GM12878 (cell line): ENCODE results near the gene MYOM1. TPM values are rescaled to one million over a fixed set of nuclear protein-coding genes. Genes with fewer than 3 reads are reported as not detected.

ENCODE experiments used
- ATAC-seq: fragments of 200-7000 bp; cut with Tn5 transposase; 3 replicates; pipeline ENCODE4 v1.9.1; 2020; ENCODE audit warnings: mild to moderate bottlenecking, moderate library complexity
- BruUV-seq: library from RNA; stranded (reverse); fragments of 400-500 nt; replicated peaks from 2 replicates; lab custom pipeline; 2021; lab: Mats Ljungman, UMichigan
- CTCF ChIA-PET: fragments of 300-600 bp; sonication (Branson Sonifier 250); formaldehyde crosslinking; extraction: SDS; loops from one replicate; lab custom pipeline; 2021; ENCODE audit warnings: inconsistent platforms; lab: Yijun Ruan, JAX
- POLR2A ChIA-PET: fragments of 350-600 bp; formaldehyde crosslinking; extraction: SDS; loops from one replicate; lab custom pipeline; 2021; ENCODE audit warnings: inconsistent platforms; lab: Charles Lee
- RAD21 ChIA-PET: fragments of 300-600 bp; sonication (Branson Sonifier 250); formaldehyde crosslinking; loops from one replicate; lab custom pipeline; 2023; ENCODE audit warnings: antibody characterized with exemption; ENCODE audit not compliant: unreplicated experiment; lab: Charles Lee
- SMC1A ChIA-PET: fragments of 300-600 bp; sonication (Branson Sonifier 250); formaldehyde crosslinking; loops from one replicate; lab custom pipeline; 2023; ENCODE audit not compliant: unreplicated experiment, uncharacterized antibody; lab: Charles Lee
- DNase-seq: peaks from one replicate; pipeline ENCODE4 v3.0.0-alpha.2; 2011; ENCODE audit warnings: low read depth, low spot score
- FAIRE-seq: peaks from 3 replicates; lab custom pipeline; 2011; peaks lifted over from hg19 to GRCh38; lab: Jason Lieb, UNC
- H2AFZ ChIP-seq: 2 replicates; pipeline ENCODE4 v1.6.0; 2011; ENCODE audit warnings: low read depth, low read length, control low read depth; ENCODE audit not compliant: control insufficient read depth
- H3K27ac ChIP-seq: 2 replicates; pipeline ENCODE4 v1.5.1; 2011; ENCODE audit warnings: control low read depth; ENCODE audit not compliant: control insufficient read depth, insufficient read depth
- H3K27me3 ChIP-seq, 2 experiments: replicated peaks in 1 of 2; 2 replicates each; pipeline versions ENCODE4 v1.6.0 to v1.6.1; 2011; ENCODE audit warnings: low read length in 1 of 2; ENCODE audit not compliant: control insufficient read depth in 2 of 2, insufficient read depth in 2 of 2
- H3K36me3 ChIP-seq, 2 experiments: 2 replicates each; pipeline ENCODE4 v1.5.1; 2011; ENCODE audit warnings: low read length in 1 of 2; ENCODE audit not compliant: control insufficient read depth in 2 of 2, insufficient read depth in 2 of 2
- H3K4me1 ChIP-seq: 2 replicates; pipeline ENCODE4 v1.6.1; 2011; ENCODE audit warnings: mild to moderate bottlenecking, low read length, moderate library complexity, mixed read lengths; ENCODE audit not compliant: control insufficient read depth, insufficient read depth
- H3K4me2 ChIP-seq: 2 replicates; pipeline ENCODE4 v1.6.0; 2011; ENCODE audit warnings: control low read depth; ENCODE audit not compliant: control insufficient read depth, insufficient read depth
- H3K4me3 ChIP-seq: fragments of 200-600 bp; sonication (generic); 2 replicates; pipeline ENCODE4 v1.5.1; 2016
- H3K79me2 ChIP-seq: 2 replicates; pipeline ENCODE4 v1.6.0; 2011; ENCODE audit warnings: low read length; ENCODE audit not compliant: control insufficient read depth, insufficient read depth
- H3K9ac ChIP-seq: 2 replicates; pipeline ENCODE4 v1.8.0; 2011; ENCODE audit warnings: low read length, control low read depth, mixed read lengths; ENCODE audit not compliant: control insufficient read depth, insufficient read depth
- H3K9me3 ChIP-seq: replicated peaks from 3 replicates; pipeline ENCODE4 v1.5.1; 2011; ENCODE audit warnings: mild to moderate bottlenecking, low read length; ENCODE audit not compliant: control insufficient read depth, insufficient read depth
- H4K20me1 ChIP-seq: 2 replicates; pipeline ENCODE4 v1.6.0; 2011; ENCODE audit not compliant: control insufficient read depth, insufficient read depth
- ATF7 ChIP-seq: fragments of 450-650 bp; IDR thresholded peaks from 2 replicates; pipeline ENCODE4 v1.6.1; 2016; ENCODE audit warnings: low read depth, mild to moderate bottlenecking
- BCL11A ChIP-seq: IDR thresholded peaks from 2 replicates; pipeline ENCODE4 v1.6.1; 2011; ENCODE audit warnings: low read depth, low read length
- CBFB ChIP-seq: IDR thresholded peaks from 2 replicates; pipeline ENCODE4 v1.6.1; 2016; ENCODE audit warnings: antibody characterized with exemption, low read depth
- CREB1 ChIP-seq: IDR thresholded peaks from 2 replicates; pipeline ENCODE4 v1.6.1; 2012; ENCODE audit warnings: low read depth, mild to moderate bottlenecking, inconsistent platforms
- DPF2 ChIP-seq: fragments of 450-650 bp; IDR thresholded peaks from 2 replicates; pipeline ENCODE4 v1.6.1; 2017; ENCODE audit warnings: mild to moderate bottlenecking
- E2F4 ChIP-seq: IDR thresholded peaks from 2 replicates; pipeline ENCODE4 v1.6.1; 2012; ENCODE audit warnings: low read depth, low read length, improper control_type of control experiment
- IKZF2 ChIP-seq, 2 experiments: fragments of 450-650 bp; IDR thresholded peaks; 2 replicates each; pipeline ENCODE4 v1.6.1; 2017; ENCODE audit warnings: mild to moderate bottlenecking in 2 of 2, moderate library complexity in 2 of 2
- JUND ChIP-seq: IDR thresholded peaks from 2 replicates; pipeline ENCODE4 v1.6.1; 2012; ENCODE audit warnings: low read depth, mild to moderate bottlenecking, low read length, improper control_type of control experiment, moderate library complexity
- MEF2A ChIP-seq: IDR thresholded peaks from 2 replicates; pipeline ENCODE4 v1.6.1; 2011; ENCODE audit warnings: low read depth, mild to moderate bottlenecking, low read length, moderate library complexity; ENCODE audit not compliant: insufficient read depth
- MEF2B ChIP-seq: fragments of 450-650 bp; IDR thresholded peaks from 2 replicates; pipeline ENCODE4 v1.6.1; 2018; ENCODE audit warnings: mild to moderate bottlenecking, moderate library complexity; ENCODE audit not compliant: partially characterized antibody, poor library complexity, severe bottlenecking
- NFIC ChIP-seq: IDR thresholded peaks from 2 replicates; pipeline ENCODE4 v1.6.1; 2012; ENCODE audit warnings: low read depth, mild to moderate bottlenecking, inconsistent platforms, low read length, moderate library complexity
- NKRF ChIP-seq: fragments of 450-650 bp; conservative IDR thresholded peaks from 2 replicates; pipeline ENCODE4 v1.6.1; 2017; ENCODE audit warnings: mild to moderate bottlenecking, moderate library complexity
- PKNOX1 ChIP-seq: fragments of 450-650 bp; IDR thresholded peaks from 2 replicates; pipeline ENCODE4 v1.6.1; 2016; ENCODE audit warnings: mild to moderate bottlenecking
- RB1 ChIP-seq: fragments of 450-650 bp; formaldehyde crosslinking; IDR thresholded peaks from 2 replicates; pipeline ENCODE4 v1.6.1; 2017; ENCODE audit warnings: mild to moderate bottlenecking, borderline replicate concordance
- RELB ChIP-seq: fragments of 450-650 bp; IDR thresholded peaks from 2 replicates; pipeline ENCODE4 v1.6.1; 2017; ENCODE audit warnings: low read depth, mild to moderate bottlenecking, moderate library complexity
- RUNX3 ChIP-seq: IDR thresholded peaks from 2 replicates; pipeline ENCODE4 v1.6.1; 2012; ENCODE audit warnings: low read length, inconsistent platforms
- SREBF2 ChIP-seq: IDR thresholded peaks from 2 replicates; pipeline ENCODE4 v1.6.1; 2012; ENCODE audit warnings: mild to moderate bottlenecking, low read length
- ZNF24 ChIP-seq: fragments of 450-650 bp; IDR thresholded peaks from 2 replicates; pipeline ENCODE4 v1.6.1; 2017; ENCODE audit warnings: antibody characterized with exemption, mild to moderate bottlenecking
- WGBS: methylation state at CpG from one replicate; pipeline ENCODE4 v1.1.6; 2016; ENCODE audit warnings: low lambda C conversion rate; ENCODE audit not compliant: insufficient replicate concordance, insufficient coverage; ENCODE audit errors: missing lambda C conversion rate; 5-methylcytosine and 5-hydroxymethylcytosine counted together
- in situ Hi-C: fragments of 300-500 bp; cut with MboI; formaldehyde crosslinking; loops from 9 replicates; pipeline ENCODE4 v1.14.3; 2018; ENCODE audit warnings: mixed read lengths
- intact Hi-C: fragments of 100-400 bp; cut with micrococcal nuclease; formaldehyde crosslinking; loops from one replicate; pipeline ENCODE4 v1.14.2; 2022; ENCODE audit not compliant: unreplicated experiment
- polyA plus RNA-seq, 11 experiments: library from polyadenylated mRNA; depleted of rRNA in 4 of 11; unstranded in 6 of 11; stranded (reverse) in 5 of 11; fragments of >200 nt; fragmentation: Nextera tagmentation in 4 of 11; fragmentation: Illumina TruSeq in 1 of 11; extraction: Ambion mirVana in 4 of 11; extraction: Trizol in 1 of 11; gene quantifications; 1 replicate in 1 of 11; 2 replicates in 10 of 11; pipeline versions ENCODE4 v1.2.1 to v1.2.3, GENCODE V29; 2011 to 2016; ENCODE audit warnings: inconsistent platforms in 2 of 11, missing spikeins in 2 of 11, low read depth in 1 of 11
- total RNA-seq, 4 experiments: library from RNA; depleted of rRNA in 3 of 4; stranded (reverse); fragments of >200 nt in 3 of 4; fragmentation: Illumina TruSeq in 1 of 4; extraction: Trizol in 1 of 4; gene quantifications; 2 replicates each; pipeline versions ENCODE4 v1.2.1 to v1.2.3, GENCODE V29; 2013 to 2021

Gene MYOM1
- total and polyA plus RNA-seq, 10 of the 15 experiments (the other 5 are each of a cell fraction or from before 2014, with no cell fraction given): 0.06 to 1.0 (median 0.57) TPM

- Histone ChIP-seq H3K36me3 (no peaks in the 10 kb centered on the region), H4K20me1 (no peaks in the 10 kb centered on the region), H2AFZ (no peak overlapping the region; the same call in 1 of the 2 replicates), H3K79me2 (no peaks in the 10 kb centered on the region), H3K27me3 (no peaks in the 10 kb centered on the region), H3K9me3 (no peaks in the 10 kb centered on the region), H3K4me3 (no peak overlapping the region), H3K4me2 (no peak overlapping the region), H3K27ac (no peak overlapping the region), H3K9ac (no peak overlapping the region), H3K4me1 (no peaks in the 10 kb centered on the region)
- BruUV-seq: no TSS peak
- FAIRE-seq (no peak), ATAC-seq (peak; percentile 97), DNase-seq (peak; percentile 20)
- ChIA-PET SMC1A (interaction anchor here (0.7 to 2.6 kb wide), 9 partner anchors 7 to 72 kb away, joined by 3 to 6 read pairs (median 4); no protein-coding TSS in a partner anchor), POLR2A (interaction anchor here (1.2 kb wide), 1 partner anchor 32 kb away, joined by 3 read pairs; no protein-coding TSS in a partner anchor), CTCF (interaction anchor here (0.8 to 4.0 kb wide), 5 partner anchors 16 to 58 kb away, joined by 3 to 16 read pairs (median 3); no protein-coding TSS in a partner anchor), RAD21 (interaction anchor here (1.1 to 2.6 kb wide), 5 partner anchors 31 to 216 kb away, joined by 3 to 10 read pairs (median 4); partner anchors contain the start of gene MYL12A)
- in situ Hi-C loops (no loop called here), intact Hi-C loops (loop anchor here (5.0 kb wide), 1 partner anchor 58 kb away; no protein-coding TSS in a partner anchor)
- 2% methylated on average over 4 of the region's 4 CpGs for WGBS
- TF ChIP-seq MEF2A (0 out of 2 replicates have a peak, but pooled peaks have one; percentile 37), NKRF (no peak), E2F4 (no peak), RB1 (no peak), RUNX3 (peak; percentile 77), BCL11A (peak; percentile 68), CREB1 (peak; percentile 51; the same call in 1 of the 2 replicates), RELB (peak; percentile 46; the same call in 1 of the 2 replicates), ZNF24 (peak; percentile 96), ATF7 (peak; percentile 52; the same call in 1 of the 2 replicates), NFIC (0 out of 2 replicates have a peak, but pooled peaks have one; percentile 34), IKZF2 (IDR thresholded peaks at IDR 0.05) (peak; percentile 36 to 45; a peak in 2 of 4 replicates), DPF2 (peak; percentile 55; the same call in 1 of the 2 replicates), MEF2B (peak; percentile 64), PKNOX1 (0 out of 2 replicates have a peak, but pooled peaks have one; percentile 18), JUND (peak; percentile 41; the same call in 1 of the 2 replicates), CBFB (peak; percentile 43; the same call in 1 of the 2 replicates), SREBF2 (no peak)
These were observed 9.8 kb downstream of the MYOM1 start for GRCh38 chr18:3209859-3210569.
